Keratinocyte (primary cell): ENCODE results near the gene NUMB. TPM values are rescaled to one million over a fixed set of nuclear protein-coding genes. Genes with fewer than 3 reads are reported as not detected.

Experiments
- DNase-seq: peaks from one replicate; pipeline ENCODE4 v3.0.0-alpha.2; 2011; ENCODE audit warnings: low read depth, missing footprints, low spot score
- FAIRE-seq: peaks from 2 replicates; lab custom pipeline; 2011; peaks lifted over from hg19 to GRCh38; lab: Jason Lieb, UNC
- H2AFZ ChIP-seq: 2 replicates; pipeline ENCODE4 v1.6.0; 2012; ENCODE audit warnings: low read length, control low read depth, inconsistent platforms; ENCODE audit not compliant: control insufficient read depth
- H3K27ac ChIP-seq: 2 replicates; pipeline ENCODE4 v1.5.1; 2011; ENCODE audit warnings: low read length; ENCODE audit not compliant: control insufficient read depth, insufficient read depth
- H3K27me3 ChIP-seq: 3 replicates; pipeline ENCODE4 v1.6.0; 2011; ENCODE audit warnings: low read length; ENCODE audit not compliant: control insufficient read depth, insufficient read depth; ENCODE audit errors: extremely low read depth
- H3K36me3 ChIP-seq, 2 experiments: 2 replicates in 1 of 2; 3 replicates in 1 of 2; pipeline ENCODE4 v1.5.1; 2011; ENCODE audit warnings: low read length in 2 of 2, mild to moderate bottlenecking in 1 of 2; ENCODE audit not compliant: control insufficient read depth in 2 of 2, insufficient read depth in 2 of 2; ENCODE audit errors: extremely low read depth in 1 of 2
- H3K4me1 ChIP-seq: 3 replicates; pipeline ENCODE4 v1.5.1; 2011; ENCODE audit warnings: low read length; ENCODE audit not compliant: control insufficient read depth, insufficient read depth; ENCODE audit errors: extremely low read depth
- H3K4me2 ChIP-seq: 3 replicates; pipeline ENCODE4 v1.6.0; 2011; ENCODE audit warnings: low read depth, low read length; ENCODE audit not compliant: control insufficient read depth, insufficient read depth; ENCODE audit errors: extremely low read depth
- H3K4me3 ChIP-seq, 3 experiments: fragments of 200-600 bp in 1 of 3; sonication (generic) in 1 of 3; 2 replicates in 2 of 3; 3 replicates in 1 of 3; pipeline ENCODE4 v1.5.1; 2011 to 2016; ENCODE audit warnings: low read length in 3 of 3, mild to moderate bottlenecking in 3 of 3, control low read depth in 2 of 3, inconsistent platforms in 1 of 3, low read depth in 1 of 3, mixed read lengths in 1 of 3, mixed run types in 1 of 3, moderate library complexity in 1 of 3; ENCODE audit not compliant: control insufficient read depth in 2 of 3, insufficient read depth in 2 of 3; ENCODE audit errors: extremely low read depth in 1 of 3
- H3K79me2 ChIP-seq: 2 replicates; pipeline ENCODE4 v1.6.0; 2012; ENCODE audit warnings: low read length; ENCODE audit not compliant: control insufficient read depth, insufficient read depth
- H3K9ac ChIP-seq: 3 replicates; pipeline ENCODE4 v1.6.0; 2011; ENCODE audit warnings: low read length; ENCODE audit not compliant: control insufficient read depth, insufficient read depth; ENCODE audit errors: extremely low read depth
- H3K9me1 ChIP-seq: 3 replicates; pipeline ENCODE4 v1.6.0; 2011; ENCODE audit warnings: low read length; ENCODE audit not compliant: control insufficient read depth, insufficient read depth; ENCODE audit errors: extremely low read depth
- H3K9me3 ChIP-seq: 2 replicates; pipeline ENCODE4 v1.5.1; 2012; ENCODE audit warnings: low read depth, low read length; ENCODE audit not compliant: control insufficient read depth
- H4K20me1 ChIP-seq: 3 replicates; pipeline ENCODE4 v1.6.0; 2011; ENCODE audit warnings: low read length; ENCODE audit not compliant: control insufficient read depth, insufficient read depth; ENCODE audit errors: extremely low read depth
- CTCF ChIP-seq, 3 experiments: IDR thresholded peaks in 1 of 3; conservative IDR thresholded peaks in 1 of 3; optimal IDR thresholded peaks in 1 of 3; 2 replicates in 2 of 3; 3 replicates in 1 of 3; pipeline versions ENCODE3 to v1.5.1; 2011; ENCODE audit warnings: low read length in 3 of 3, mild to moderate bottlenecking in 3 of 3, moderate library complexity in 2 of 3, control low read depth in 1 of 3, inconsistent platforms in 1 of 3; ENCODE audit not compliant: insufficient read depth in 2 of 3; ENCODE audit errors: extremely low read depth in 1 of 3
- EZH2 ChIP-seq: IDR thresholded peaks from one replicate; pipeline ENCODE4 v1.6.1; 2012; ENCODE audit warnings: inconsistent platforms, mild to moderate bottlenecking, low read length, moderate library complexity
- dilution Hi-C: fragments of 300-500 bp; cut with MboI; formaldehyde crosslinking; loops from one replicate; pipeline ENCODE4 v1.7.0; 2020; ENCODE audit warnings: low sequenced_read_pairs; ENCODE audit not compliant: extremely low pct_ligation_motif_present
- polyA plus RNA-seq, 5 experiments: library from polyadenylated mRNA; depleted of rRNA in 3 of 5; stranded (reverse) in 3 of 5; stranded (forward) in 1 of 5; unstranded in 1 of 5; fragments of >200 nt; gene quantifications; 1 replicate in 1 of 5; 2 replicates in 3 of 5; 3 replicates in 1 of 5; pipeline versions ENCODE4 v1.2.1 to v1.2.3, GENCODE V29; 2011 to 2012; ENCODE audit warnings: missing spikeins in 2 of 5, low read depth in 1 of 5, low replicate concordance in 1 of 5

NUMB gene
- polyA plus RNA-seq, 1 donor (not counting 4 experiments of a cell fraction or from before 2014, with no cell fraction given): 110 TPM

DNA sequence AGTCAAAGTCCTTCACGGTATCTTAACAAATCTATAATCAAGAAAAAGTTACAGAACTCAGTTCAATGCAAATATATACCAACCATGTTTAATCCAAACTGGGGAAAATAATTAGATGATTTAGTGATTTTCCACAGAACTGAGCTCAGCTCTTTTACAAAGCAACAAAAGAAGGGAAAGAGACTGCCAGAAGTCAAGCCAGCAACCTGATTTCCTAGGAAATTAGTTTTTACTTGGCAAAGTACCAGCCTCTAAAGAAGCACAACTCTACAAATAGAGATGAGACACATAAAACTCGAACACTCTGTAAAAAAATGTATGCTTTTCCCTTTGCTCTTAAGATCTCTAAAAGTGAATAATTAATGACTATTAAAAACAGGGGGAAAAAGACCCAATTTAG is 19.4 kb downstream of the NUMB start:
- DNase-seq (no peak), FAIRE-seq (no peak)
- Histone ChIP-seq H3K9me1 (no peaks in the 10 kb centered on the region), H3K36me3 (no peaks in the 10 kb centered on the region), H3K9me3 (no peaks in the 10 kb centered on the region), H3K27me3 (no peaks in the 10 kb centered on the region), H2AFZ (no peak overlapping the region), H3K4me1 (no peaks in the 10 kb centered on the region), H3K4me2 (no peak overlapping the region), H3K4me3 (no peak overlapping the region), H4K20me1 (peaks cover 24% of the 10 kb centered on the region), H3K79me2 (peaks cover 89% of the 10 kb centered on the region), H3K9ac (no peak overlapping the region), H3K27ac (no peak overlapping the region)
- TF ChIP-seq EZH2 (no peak), CTCF (optimal IDR thresholded peaks at IDR 0.05 in 1 of 3, IDR thresholded peaks at IDR 0.05 in 1 of 3, conservative IDR thresholded peaks at IDR 0.05 in 1 of 3; ENCODE audit: extremely low read depth in 1 of 3, insufficient read depth in 2 of 3, low read length in 3 of 3) (no peak)
- dilution Hi-C loops: no loop called here

DNA sequence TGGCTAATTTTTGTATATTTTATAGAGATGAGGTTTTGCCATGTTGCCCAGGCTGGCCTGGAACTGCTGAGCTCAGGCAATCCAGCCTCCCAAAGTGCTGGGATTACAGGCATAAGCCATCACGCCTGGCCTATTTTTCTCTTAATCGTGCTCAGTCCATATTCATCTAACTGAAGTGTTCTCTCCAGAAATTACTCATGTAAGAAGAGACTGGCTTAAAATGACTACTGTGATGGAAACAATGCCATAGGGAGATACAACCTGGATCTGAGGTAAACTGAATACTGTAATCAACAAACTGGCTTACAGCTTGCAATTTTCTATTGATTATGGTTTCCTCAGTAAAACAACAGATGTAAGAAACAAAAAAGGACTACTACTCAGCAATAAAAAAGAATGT is 21.1 kb downstream of the NUMB start:
- no peak for TF ChIP-seq CTCF (optimal IDR thresholded peaks at IDR 0.05 in 1 of 3, IDR thresholded peaks at IDR 0.05 in 1 of 3, conservative IDR thresholded peaks at IDR 0.05 in 1 of 3; ENCODE audit: extremely low read depth in 1 of 3, insufficient read depth in 2 of 3, low read length in 3 of 3)
- TF ChIP-seq EZH2: no peak
- Histone ChIP-seq H4K20me1 (peaks cover 24% of the 10 kb centered on the region), H3K4me3 (no peak overlapping the region), H3K79me2 (peaks cover 89% of the 10 kb centered on the region), H3K9me3 (no peaks in the 10 kb centered on the region), H2AFZ (no peak overlapping the region), H3K36me3 (no peaks in the 10 kb centered on the region), H3K27ac (no peak overlapping the region), H3K9ac (no peak overlapping the region), H3K9me1 (no peaks in the 10 kb centered on the region), H3K27me3 (no peaks in the 10 kb centered on the region), H3K4me1 (no peaks in the 10 kb centered on the region), H3K4me2 (no peak overlapping the region)
- no peak for FAIRE-seq
- dilution Hi-C loops: no loop called here
- no peak for DNase-seq
